ENCODE results near the gene RUNX3. TPM values are rescaled to one million over a fixed set of nuclear protein-coding genes. Genes with fewer than 3 reads are reported as not detected.

RUNX3 gene
- total RNA-seq, 1 donor, result not detected

DNA sequence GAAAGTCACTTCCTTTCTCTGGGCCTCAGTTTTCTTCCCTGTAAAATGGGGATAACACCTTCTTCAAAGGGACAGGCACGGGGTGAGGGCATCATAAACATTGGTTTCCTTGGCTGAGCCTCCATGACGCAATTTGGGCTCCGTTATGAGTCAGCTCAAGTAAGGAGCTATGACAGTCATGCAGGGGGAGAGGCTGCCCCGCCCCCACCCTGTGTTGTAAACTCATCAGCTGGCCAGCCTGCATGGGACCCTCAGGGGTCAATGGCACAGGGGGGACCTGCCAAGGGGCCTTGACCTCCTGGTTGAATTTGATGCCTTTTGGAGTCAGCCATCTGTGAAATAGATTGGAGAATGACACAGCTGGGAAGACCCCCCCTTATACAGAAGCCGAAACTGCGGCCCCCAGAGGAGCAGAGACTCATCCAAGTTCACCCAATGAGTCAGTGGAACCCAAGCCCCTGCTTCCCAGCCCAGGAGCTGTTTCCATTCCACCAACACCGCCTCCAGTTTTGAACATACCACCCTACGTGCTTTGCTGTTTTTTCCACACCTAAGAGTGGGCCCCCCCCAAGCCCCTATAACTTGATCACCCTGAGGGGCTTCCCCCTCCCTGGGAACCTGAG is 36.8 kb upstream of the RUNX3 start:
- peak; percentile 56 for DNase-seq (ENCODE audit: low read depth)
- TF ChIP-seq, protein P1, sequence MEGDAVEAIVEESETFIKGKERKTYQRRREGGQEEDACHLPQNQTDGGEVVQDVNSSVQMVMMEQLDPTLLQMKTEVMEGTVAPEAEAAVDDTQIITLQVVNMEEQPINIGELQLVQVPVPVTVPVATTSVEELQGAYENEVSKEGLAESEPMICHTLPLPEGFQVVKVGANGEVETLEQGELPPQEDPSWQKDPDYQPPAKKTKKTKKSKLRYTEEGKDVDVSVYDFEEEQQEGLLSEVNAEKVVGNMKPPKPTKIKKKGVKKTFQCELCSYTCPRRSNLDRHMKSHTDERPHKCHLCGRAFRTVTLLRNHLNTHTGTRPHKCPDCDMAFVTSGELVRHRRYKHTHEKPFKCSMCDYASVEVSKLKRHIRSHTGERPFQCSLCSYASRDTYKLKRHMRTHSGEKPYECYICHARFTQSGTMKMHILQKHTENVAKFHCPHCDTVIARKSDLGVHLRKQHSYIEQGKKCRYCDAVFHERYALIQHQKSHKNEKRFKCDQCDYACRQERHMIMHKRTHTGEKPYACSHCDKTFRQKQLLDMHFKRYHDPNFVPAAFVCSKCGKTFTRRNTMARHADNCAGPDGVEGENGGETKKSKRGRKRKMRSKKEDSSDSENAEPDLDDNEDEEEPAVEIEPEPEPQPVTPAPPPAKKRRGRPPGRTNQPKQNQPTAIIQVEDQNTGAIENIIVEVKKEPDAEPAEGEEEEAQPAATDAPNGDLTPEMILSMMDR (IDR thresholded peaks at IDR 0.05; ENCODE audit: insufficient read depth, low read length), result no peak

DNA sequence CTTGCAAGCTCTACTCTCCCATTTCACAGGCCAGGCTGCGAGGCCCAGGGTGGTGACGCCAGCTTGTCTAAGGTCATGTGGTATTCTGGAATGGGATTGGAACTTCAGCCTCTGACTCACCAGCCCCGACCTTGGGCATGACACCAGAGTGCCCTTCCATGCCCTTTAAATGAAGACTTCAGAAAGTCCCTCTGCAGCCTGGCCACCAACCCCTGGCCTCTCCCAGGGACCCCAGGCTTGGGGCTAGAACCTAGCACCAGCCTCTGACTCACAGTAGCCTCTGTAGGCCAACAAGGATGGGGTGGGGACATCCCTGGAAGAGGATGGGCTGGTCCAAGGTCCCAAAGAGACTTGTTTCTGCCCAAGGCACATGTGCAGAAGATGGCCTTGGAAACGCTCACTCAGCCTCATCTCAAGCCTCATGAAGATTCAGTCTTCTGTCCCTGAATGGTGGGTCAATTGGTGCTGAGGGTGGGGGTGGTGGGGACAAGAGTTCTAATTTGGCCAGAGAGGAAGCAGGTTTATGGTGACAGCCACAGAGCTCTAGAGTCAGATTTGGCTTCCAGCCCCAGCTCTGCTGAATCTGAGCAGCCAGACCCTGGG is 36.1 kb upstream of the RUNX3 start:
- no peak overlapping the region for H3K4me3 ChIP-seq (ENCODE audit: low read depth, low read length)
- TF ChIP-seq, protein P1 (IDR thresholded peaks at IDR 0.05; ENCODE audit: insufficient read depth, low read length), result no peak
- no peak for DNase-seq (ENCODE audit: low read depth)

More for the DNA sequence above, 36.8 kb upstream of the RUNX3 start:
- H3K4me3 ChIP-seq (ENCODE audit: low read depth, low read length), result no peak overlapping the region

DNA sequence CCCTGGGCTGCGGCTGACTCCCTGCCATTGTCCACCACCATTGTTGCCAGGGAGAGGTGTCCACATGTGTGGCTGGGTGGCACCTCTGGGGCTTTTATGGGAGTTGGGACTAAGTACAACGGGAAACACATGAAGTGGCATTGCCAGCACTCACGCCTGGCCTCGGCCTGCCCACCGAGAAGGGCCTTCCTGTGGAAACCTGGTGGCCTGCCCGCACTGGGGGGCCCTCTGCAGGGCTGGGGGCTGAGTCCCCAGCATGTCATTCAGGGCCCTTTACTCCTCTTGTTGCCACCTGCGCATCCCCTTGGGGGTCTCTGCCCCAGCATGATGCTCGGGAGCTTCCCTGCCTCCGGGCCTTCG is 35.5 kb upstream of the RUNX3 start:
- no peak for DNase-seq (ENCODE audit: low read depth)
- no peak overlapping the region for H3K4me3 ChIP-seq (ENCODE audit: low read depth, low read length)
- TF ChIP-seq, protein P1 (IDR thresholded peaks at IDR 0.05; ENCODE audit: insufficient read depth, low read length), result no peak

DNA sequence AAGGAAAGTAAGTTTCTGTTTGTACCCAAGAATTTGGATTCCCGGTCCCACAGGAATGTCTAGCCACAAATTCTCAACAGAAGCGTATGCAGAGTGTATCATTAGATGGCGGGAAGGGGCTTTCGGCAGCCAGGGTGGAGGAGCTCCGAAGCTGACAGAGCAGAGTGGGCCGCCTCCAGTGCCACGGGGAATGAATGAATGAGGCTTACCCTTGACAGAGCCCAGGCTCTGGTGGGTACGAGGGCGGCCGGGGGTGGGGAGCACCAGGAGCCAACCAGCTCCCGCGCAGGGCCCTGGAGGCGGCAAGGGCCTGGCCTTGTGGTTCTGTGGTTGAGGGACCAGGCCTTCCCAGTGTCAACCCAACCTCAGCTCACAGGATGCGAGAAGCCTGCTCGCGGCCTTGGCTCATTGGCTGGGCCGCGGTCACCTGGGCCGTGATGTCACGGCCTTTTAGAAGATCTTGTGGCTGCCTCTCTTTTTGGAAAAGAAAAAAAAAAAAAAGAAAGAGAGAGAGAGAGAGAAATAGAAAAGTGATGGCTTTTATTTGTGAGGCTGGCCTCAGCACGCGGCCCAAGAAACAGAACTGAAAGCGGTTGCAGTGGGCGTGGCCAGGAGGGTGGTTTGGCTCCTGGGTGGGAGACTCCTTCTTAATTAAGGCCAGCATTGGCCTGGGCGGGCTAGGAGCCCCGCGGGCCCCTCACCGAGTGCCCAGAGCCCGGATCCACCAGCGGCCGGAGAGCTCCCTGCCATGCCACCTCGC is 34.9 kb upstream of the RUNX3 start:
- TF ChIP-seq, protein P1 (IDR thresholded peaks at IDR 0.05; ENCODE audit: insufficient read depth, low read length), result no peak
- H3K4me3 ChIP-seq (ENCODE audit: low read depth, low read length), result no peak overlapping the region
- no peak for DNase-seq (ENCODE audit: low read depth)

DNA sequence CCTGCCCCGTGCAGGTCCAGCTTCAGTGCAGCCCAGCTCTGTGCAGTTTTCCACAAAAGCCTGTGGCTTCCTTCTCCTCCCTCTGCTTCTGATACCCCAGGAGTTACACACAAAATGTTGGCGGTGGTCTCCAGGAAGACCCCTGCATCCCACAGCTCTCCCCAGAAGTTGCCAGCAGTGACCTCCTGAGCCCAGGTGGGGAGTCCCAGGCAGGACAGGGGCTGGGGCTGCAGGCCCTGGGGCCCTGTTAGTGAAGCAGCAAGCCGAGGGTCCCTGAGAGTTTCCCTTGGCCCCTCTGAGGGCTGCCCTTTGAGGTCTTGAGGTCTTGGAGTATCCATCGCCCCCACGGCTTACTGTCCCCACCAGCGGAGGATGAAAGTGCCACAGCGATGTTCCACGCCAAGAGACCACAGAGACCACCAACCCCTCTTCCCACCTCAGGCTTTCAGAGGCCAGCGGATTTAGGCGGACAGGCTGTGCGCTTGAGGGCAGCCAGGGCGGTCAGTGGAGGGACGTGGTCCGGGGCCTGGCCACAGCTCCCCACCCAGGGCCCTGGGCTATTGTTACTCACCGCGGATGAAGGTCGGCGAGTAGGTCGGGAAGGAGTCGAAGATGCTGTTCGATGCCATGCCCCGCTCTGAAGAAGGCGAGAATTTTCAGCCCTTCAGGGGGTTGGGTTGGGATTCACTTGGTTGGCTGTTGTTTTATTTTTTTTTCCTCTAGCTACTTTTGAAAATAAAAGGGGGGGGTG is 34.0 kb upstream of the RUNX3 start:
- TF ChIP-seq, protein P1 (IDR thresholded peaks at IDR 0.05; ENCODE audit: insufficient read depth, low read length), result no peak
- no peak overlapping the region for H3K4me3 ChIP-seq (ENCODE audit: low read depth, low read length)
- DNase-seq (ENCODE audit: low read depth), result no peak

DNA sequence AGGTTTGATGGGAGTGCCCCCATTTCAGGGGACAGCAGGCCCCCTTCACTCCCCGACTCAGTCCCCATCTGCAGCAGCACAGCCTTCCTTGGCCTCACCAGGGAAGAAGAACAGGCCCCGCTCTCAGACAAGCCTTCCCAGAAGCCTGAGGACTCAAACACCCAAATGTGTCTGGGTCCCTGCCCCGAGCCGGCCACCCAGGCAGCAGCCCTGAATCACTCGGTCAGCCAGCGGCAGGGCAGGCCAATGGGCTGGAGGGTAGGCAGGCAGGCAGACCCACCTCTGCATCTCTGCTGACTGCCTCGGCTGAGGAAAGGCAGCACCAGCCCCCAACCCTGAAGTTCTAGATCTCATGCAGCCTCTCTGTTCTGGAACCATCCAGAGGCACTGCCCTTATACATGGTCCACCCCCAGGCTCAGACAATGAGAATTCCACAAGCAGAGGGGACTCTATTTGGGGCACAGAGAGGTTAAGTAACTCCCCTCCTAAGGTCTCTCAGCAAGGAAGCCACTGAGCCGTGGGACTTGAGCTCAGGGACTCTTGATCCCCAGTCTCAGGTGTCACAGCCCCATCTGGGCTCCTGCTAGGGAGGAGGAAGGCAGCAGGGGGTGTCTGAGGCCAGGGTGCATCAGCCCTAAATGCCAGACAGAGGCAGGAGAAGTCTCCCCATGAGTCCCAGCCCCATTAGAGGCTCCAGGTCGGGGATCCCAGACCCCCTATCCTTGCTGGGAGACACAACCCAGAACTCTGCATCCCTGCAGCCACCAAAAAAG is 33.2 kb upstream of the RUNX3 start:
- no peak overlapping the region for H3K4me3 ChIP-seq (ENCODE audit: low read depth, low read length)
- TF ChIP-seq, protein P1 (IDR thresholded peaks at IDR 0.05; ENCODE audit: insufficient read depth, low read length), result no peak
- DNase-seq (ENCODE audit: low read depth), result no peak

Measured in fibroblast of the aortic adventitia (primary cell).